ENCODE measurements around the gene TRAPPC6A.

DNA sequence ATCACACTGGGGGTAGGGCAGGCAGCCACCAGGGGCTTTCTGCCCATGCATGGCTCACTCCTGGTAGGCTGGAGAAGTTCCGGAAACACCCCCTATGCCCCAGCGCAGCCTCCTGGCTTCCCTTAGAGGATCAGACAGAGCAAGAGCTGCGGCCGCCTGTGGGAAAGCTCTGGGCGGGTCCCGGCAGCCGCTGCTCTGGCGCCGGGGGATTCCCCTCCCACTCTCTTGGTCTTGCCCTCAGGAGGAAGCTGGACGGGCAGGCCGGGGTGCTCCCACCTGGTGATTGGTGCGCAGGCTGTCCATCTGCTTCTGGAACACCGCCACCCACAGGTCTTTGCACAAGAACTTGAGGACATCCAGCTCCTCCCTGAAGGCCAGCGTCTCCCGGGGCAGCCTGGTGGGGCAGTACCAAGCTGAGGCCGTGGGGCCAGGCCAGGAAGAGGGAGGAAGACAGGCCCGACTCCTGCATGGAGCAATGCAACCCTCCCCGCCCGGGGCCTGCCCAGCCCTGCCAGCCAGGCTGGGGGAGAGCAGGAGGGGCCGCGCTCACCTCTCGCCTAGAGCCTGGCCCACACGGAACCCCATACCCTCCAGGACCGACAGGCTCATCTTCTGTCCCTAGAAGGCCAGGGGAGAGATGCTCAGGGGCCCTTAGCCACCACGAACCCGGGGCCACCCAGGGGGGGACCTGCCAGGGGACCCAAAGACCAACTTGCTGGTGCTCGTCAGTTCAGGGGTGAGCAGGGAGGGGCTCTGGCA, 13.3 kb downstream of the TRAPPC6A start:
- TF ChIP-seq GATA2 (IDR thresholded peaks at IDR 0.05; ENCODE audit: low read depth, low read length) = no peak
- no peak for TF ChIP-seq GATA3 (IDR thresholded peaks at IDR 0.05; ENCODE audit: low read depth, low read length)
